HepG2 (cell line): ENCODE data around the gene ALK. TPM values are rescaled to one million over a fixed set of nuclear protein-coding genes. Genes with fewer than 3 reads are reported as not detected.

Experiments
- ATAC-seq: fragments of 200-7000 bp; cut with Tn5 transposase; 3 replicates; pipeline ENCODE4 v1.9.1; 2020; ENCODE audit warnings: mild to moderate bottlenecking, moderate library complexity
- BruUV-seq: library from RNA; stranded (reverse); fragments of 400-500 nt; replicated peaks from 2 replicates; lab custom pipeline; 2021; lab: Mats Ljungman, UMichigan
- CTCF ChIA-PET: fragments of 300-600 bp; formaldehyde crosslinking; extraction: SDS; loops from one replicate; lab custom pipeline; 2021; ENCODE audit warnings: low total read pairs, inconsistent platforms, low intra/inter-chr PET ratio; lab: Yijun Ruan, JAX
- POLR2A ChIA-PET: fragments of 350-600 bp; sonication (Branson Sonifier 250); formaldehyde crosslinking; loops from one replicate; lab custom pipeline; 2020; ENCODE audit warnings: antibody characterized with exemption, inconsistent platforms; lab: Yijun Ruan, JAX
- DNase-seq: peaks from one replicate; pipeline ENCODE4 v3.0.0-alpha.2; 2015; ENCODE audit warnings: low spot score
- FAIRE-seq: peaks from 3 replicates; lab custom pipeline; 2011; peaks lifted over from hg19 to GRCh38; lab: Jason Lieb, UNC
- H2AFZ ChIP-seq: one replicate; pipeline ENCODE4 v1.6.1; 2011; ENCODE audit warnings: low read length, inconsistent platforms
- H3K27ac ChIP-seq: fragments of 300-600 bp; 3 replicates; pipeline ENCODE4 v1.8.0; 2011; ENCODE audit warnings: mixed run types, mild to moderate bottlenecking, mixed read lengths, low read length, inconsistent platforms; ENCODE audit not compliant: insufficient read depth; ENCODE audit errors: extremely low read length
- H3K27me3 ChIP-seq, 2 experiments: fragments of 200-600 bp in 1 of 2; 2 replicates in 1 of 2; 3 replicates in 1 of 2; pipeline versions ENCODE4 v1.6.0 to v1.8.0; 2011; ENCODE audit warnings: low read length in 2 of 2, mild to moderate bottlenecking in 2 of 2, moderate library complexity in 2 of 2, inconsistent platforms in 1 of 2; ENCODE audit not compliant: insufficient read depth in 2 of 2, control insufficient read depth in 1 of 2
- H3K36me3 ChIP-seq, 2 experiments: fragments of 200-600 bp in 1 of 2; replicated peaks in 1 of 2; 2 replicates in 1 of 2; 3 replicates in 1 of 2; pipeline versions ENCODE4 v1.5.1 to v1.8.0; 2011; ENCODE audit warnings: low read length in 2 of 2, inconsistent platforms in 1 of 2; ENCODE audit not compliant: insufficient read depth in 2 of 2, control insufficient read depth in 1 of 2
- H3K4me1 ChIP-seq: 2 replicates; pipeline ENCODE4 v1.5.1; 2012; ENCODE audit warnings: low read length, inconsistent platforms; ENCODE audit not compliant: insufficient read depth
- H3K4me2 ChIP-seq: 2 replicates; pipeline ENCODE4 v1.6.0; 2011; ENCODE audit warnings: low read depth, low read length, inconsistent platforms
- H3K4me3 ChIP-seq, 3 experiments: fragments of 200-600 bp in 1 of 3; sonication (generic), shearing (Covaris generic) in 1 of 3; replicated peaks in 1 of 3; 2 replicates each; pipeline ENCODE4 v1.5.1; 2011 to 2016; ENCODE audit warnings: low read length in 3 of 3, inconsistent platforms in 2 of 3, low read depth in 2 of 3, mild to moderate bottlenecking in 2 of 3, control low read depth in 1 of 3, mixed read lengths in 1 of 3; ENCODE audit not compliant: insufficient read depth in 1 of 3
- H3K79me2 ChIP-seq: one replicate; pipeline ENCODE4 v1.6.1; 2011; ENCODE audit warnings: low read length, inconsistent platforms; ENCODE audit not compliant: insufficient read depth
- H3K9ac ChIP-seq: 2 replicates; pipeline ENCODE4 v1.6.0; 2011; ENCODE audit warnings: mild to moderate bottlenecking, low read depth, low read length, inconsistent platforms; ENCODE audit not compliant: insufficient read depth
- H3K9me3 ChIP-seq: 2 replicates; pipeline ENCODE4 v1.5.1; 2012; ENCODE audit warnings: mild to moderate bottlenecking, low read length
- H4K20me1 ChIP-seq: 2 replicates; pipeline ENCODE4 v1.6.0; 2011; ENCODE audit warnings: inconsistent platforms, mild to moderate bottlenecking, low read length, moderate library complexity; ENCODE audit not compliant: insufficient read depth
- MED1 ChIP-seq: sonication (generic); formaldehyde crosslinking; IDR thresholded peaks from 2 replicates; pipeline ENCODE4 v1.4.0; 2020; ENCODE audit warnings: missing genetic modification reagents
- ZKSCAN5 ChIP-seq: sonication (generic); formaldehyde crosslinking; IDR thresholded peaks from 2 replicates; pipeline ENCODE4 v1.5.1; 2020; ENCODE audit warnings: mild to moderate bottlenecking, missing genetic modification reagents
- ZNF75D ChIP-seq: sonication (generic); formaldehyde crosslinking; IDR thresholded peaks from 2 replicates; pipeline ENCODE4 v1.8.1; 2023; ENCODE audit warnings: missing genetic modification reagents, mild to moderate bottlenecking, borderline replicate concordance
- ZNF776 ChIP-seq: sonication (generic); formaldehyde crosslinking; IDR thresholded peaks from 2 replicates; pipeline ENCODE4 v1.4.0; 2020; ENCODE audit warnings: mild to moderate bottlenecking, missing genetic modification reagents
- WGBS: methylation state at CpG from one replicate; pipeline ENCODE4 v1.1.6; 2017; ENCODE audit warnings: low lambda C conversion rate; 5-methylcytosine and 5-hydroxymethylcytosine counted together
- in situ Hi-C: cut with HindIII; loops from 2 replicates; pipeline ENCODE4 v1.10.0; 2017; ENCODE audit warnings: low pct_unique_long_range_greater_than_20kb; ENCODE audit not compliant: extremely low pct_ligation_motif_present
- intact Hi-C: fragments of 100-400 bp; cut with micrococcal nuclease; formaldehyde crosslinking; loops from one replicate; pipeline ENCODE4 v1.10.0; 2022; ENCODE audit not compliant: unreplicated experiment
- polyA plus RNA-seq, 8 experiments: library from polyadenylated mRNA; depleted of rRNA in 3 of 8; stranded (reverse) in 7 of 8; unstranded in 1 of 8; fragments of >200 nt; fragmentation: Illumina TruSeq in 4 of 8; extraction: Trizol in 4 of 8; gene quantifications; 2 replicates each; pipeline versions ENCODE4 v1.2.1 to v1.2.3, GENCODE V29; 2011 to 2016; ENCODE audit warnings: low read depth in 4 of 8, missing spikeins in 1 of 8, mixed read lengths in 1 of 8; ENCODE audit not compliant: insufficient read depth in 1 of 8
- total RNA-seq, 5 experiments: library from RNA; depleted of rRNA; stranded (reverse); fragments of >200 nt; fragmentation: Illumina TruSeq; extraction: Trizol; gene quantifications; 2 replicates each; pipeline ENCODE4 v1.2.3, GENCODE V29; 2016; ENCODE audit warnings: low read depth in 1 of 5
- TF ChIP-seq, protein P1 (sequence below): sonication (generic); formaldehyde crosslinking; IDR thresholded peaks from 2 replicates; pipeline ENCODE4 v1.4.0; 2020; ENCODE audit warnings: mild to moderate bottlenecking, missing genetic modification reagents
- TF ChIP-seq, protein P2 (sequence below): sonication (generic); formaldehyde crosslinking; IDR thresholded peaks from 2 replicates; pipeline ENCODE4 v1.4.0; 2020; ENCODE audit warnings: missing genetic modification reagents
- TF ChIP-seq, protein P3 (sequence below): IDR thresholded peaks from 2 replicates; pipeline ENCODE4 v1.6.1; 2016; ENCODE audit warnings: missing compliant biosample characterization, missing genetic modification reagents, borderline replicate concordance
- TF ChIP-seq, protein P4 (sequence below): IDR thresholded peaks from 2 replicates; pipeline ENCODE4 v1.6.1; 2012; ENCODE audit warnings: low read length, improper control_type of control experiment
- TF ChIP-seq, protein P5 (sequence below): IDR thresholded peaks from 2 replicates; pipeline ENCODE4 v1.6.1; 2016; ENCODE audit warnings: low read depth

Gene ALK
- total and polyA plus RNA-seq, 2 of the 13 experiments (the other 11 are each of a cell fraction or from before 2014, with no cell fraction given): not detected

DNA sequence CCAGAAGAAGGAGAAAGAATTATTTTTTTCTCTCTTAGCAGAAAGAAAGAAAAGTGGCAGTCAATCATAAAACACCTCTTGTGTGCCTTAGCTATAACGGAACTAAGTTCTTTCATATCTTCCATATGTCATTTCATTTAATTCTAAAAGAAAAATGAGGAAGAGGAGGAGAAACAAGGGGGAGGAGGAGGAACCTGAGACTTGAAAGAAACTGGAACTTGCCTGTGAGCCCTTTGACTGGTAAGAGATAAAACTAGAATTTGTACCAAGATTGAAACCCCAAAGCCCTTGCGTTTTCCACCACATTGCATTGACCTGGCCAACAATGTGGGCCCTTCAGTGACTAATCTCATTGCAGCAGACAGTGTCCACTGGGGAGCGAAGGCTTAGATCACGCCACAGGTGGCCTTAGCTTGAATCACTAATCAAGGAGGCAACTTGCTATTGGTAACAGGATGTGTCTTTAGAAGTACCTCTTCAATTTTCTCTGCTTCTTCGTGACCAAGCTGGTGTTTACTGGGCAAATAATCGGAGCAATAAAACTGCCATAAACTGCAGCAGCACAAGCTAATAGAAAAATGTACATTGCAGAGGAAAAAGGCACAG lies 498.2 kb downstream of the ALK start:
- Histone ChIP-seq H3K9me3 (no peaks in the 10 kb centered on the region), H3K4me3 (no peak overlapping the region), H3K27ac (no peak overlapping the region), H4K20me1 (no peaks in the 10 kb centered on the region), H3K36me3 (no peaks in the 10 kb centered on the region), H3K4me1 (no peaks in the 10 kb centered on the region), H3K79me2 (no peaks in the 10 kb centered on the region), H3K4me2 (no peak overlapping the region), H3K9ac (no peak overlapping the region), H3K27me3 (peaks cover 3 to 27% of the 10 kb centered on the region in 2 experiments; a peak in 3 of 5 replicates), H2AFZ (no peak overlapping the region)
- no TSS peak for BruUV-seq
- ChIA-PET CTCF (no interaction called here), POLR2A (no interaction called here)
- intact Hi-C loops (no loop called here), in situ Hi-C loops (no loop called here)
- FAIRE-seq (no peak), DNase-seq (no peak), ATAC-seq (no peak)
- WGBS: 5% methylated on average over 6 of the region's 6 CpGs
- TF ChIP-seq ZKSCAN5 (CRISPR knock-in tag) (no peak), MED1 (CRISPR knock-in tag) (no peak), ZNF75D (CRISPR knock-in tag) (no peak), ZNF776 (CRISPR knock-in tag) (no peak)
- TF ChIP-seq, protein P1, sequence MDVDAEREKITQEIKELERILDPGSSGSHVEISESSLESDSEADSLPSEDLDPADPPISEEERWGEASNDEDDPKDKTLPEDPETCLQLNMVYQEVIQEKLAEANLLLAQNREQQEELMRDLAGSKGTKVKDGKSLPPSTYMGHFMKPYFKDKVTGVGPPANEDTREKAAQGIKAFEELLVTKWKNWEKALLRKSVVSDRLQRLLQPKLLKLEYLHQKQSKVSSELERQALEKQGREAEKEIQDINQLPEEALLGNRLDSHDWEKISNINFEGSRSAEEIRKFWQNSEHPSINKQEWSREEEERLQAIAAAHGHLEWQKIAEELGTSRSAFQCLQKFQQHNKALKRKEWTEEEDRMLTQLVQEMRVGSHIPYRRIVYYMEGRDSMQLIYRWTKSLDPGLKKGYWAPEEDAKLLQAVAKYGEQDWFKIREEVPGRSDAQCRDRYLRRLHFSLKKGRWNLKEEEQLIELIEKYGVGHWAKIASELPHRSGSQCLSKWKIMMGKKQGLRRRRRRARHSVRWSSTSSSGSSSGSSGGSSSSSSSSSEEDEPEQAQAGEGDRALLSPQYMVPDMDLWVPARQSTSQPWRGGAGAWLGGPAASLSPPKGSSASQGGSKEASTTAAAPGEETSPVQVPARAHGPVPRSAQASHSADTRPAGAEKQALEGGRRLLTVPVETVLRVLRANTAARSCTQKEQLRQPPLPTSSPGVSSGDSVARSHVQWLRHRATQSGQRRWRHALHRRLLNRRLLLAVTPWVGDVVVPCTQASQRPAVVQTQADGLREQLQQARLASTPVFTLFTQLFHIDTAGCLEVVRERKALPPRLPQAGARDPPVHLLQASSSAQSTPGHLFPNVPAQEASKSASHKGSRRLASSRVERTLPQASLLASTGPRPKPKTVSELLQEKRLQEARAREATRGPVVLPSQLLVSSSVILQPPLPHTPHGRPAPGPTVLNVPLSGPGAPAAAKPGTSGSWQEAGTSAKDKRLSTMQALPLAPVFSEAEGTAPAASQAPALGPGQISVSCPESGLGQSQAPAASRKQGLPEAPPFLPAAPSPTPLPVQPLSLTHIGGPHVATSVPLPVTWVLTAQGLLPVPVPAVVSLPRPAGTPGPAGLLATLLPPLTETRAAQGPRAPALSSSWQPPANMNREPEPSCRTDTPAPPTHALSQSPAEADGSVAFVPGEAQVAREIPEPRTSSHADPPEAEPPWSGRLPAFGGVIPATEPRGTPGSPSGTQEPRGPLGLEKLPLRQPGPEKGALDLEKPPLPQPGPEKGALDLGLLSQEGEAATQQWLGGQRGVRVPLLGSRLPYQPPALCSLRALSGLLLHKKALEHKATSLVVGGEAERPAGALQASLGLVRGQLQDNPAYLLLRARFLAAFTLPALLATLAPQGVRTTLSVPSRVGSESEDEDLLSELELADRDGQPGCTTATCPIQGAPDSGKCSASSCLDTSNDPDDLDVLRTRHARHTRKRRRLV: no peak
- TF ChIP-seq, protein P2, sequence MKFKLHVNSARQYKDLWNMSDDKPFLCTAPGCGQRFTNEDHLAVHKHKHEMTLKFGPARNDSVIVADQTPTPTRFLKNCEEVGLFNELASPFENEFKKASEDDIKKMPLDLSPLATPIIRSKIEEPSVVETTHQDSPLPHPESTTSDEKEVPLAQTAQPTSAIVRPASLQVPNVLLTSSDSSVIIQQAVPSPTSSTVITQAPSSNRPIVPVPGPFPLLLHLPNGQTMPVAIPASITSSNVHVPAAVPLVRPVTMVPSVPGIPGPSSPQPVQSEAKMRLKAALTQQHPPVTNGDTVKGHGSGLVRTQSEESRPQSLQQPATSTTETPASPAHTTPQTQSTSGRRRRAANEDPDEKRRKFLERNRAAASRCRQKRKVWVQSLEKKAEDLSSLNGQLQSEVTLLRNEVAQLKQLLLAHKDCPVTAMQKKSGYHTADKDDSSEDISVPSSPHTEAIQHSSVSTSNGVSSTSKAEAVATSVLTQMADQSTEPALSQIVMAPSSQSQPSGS (CRISPR knock-in tag): no peak
- TF ChIP-seq, protein P3, sequence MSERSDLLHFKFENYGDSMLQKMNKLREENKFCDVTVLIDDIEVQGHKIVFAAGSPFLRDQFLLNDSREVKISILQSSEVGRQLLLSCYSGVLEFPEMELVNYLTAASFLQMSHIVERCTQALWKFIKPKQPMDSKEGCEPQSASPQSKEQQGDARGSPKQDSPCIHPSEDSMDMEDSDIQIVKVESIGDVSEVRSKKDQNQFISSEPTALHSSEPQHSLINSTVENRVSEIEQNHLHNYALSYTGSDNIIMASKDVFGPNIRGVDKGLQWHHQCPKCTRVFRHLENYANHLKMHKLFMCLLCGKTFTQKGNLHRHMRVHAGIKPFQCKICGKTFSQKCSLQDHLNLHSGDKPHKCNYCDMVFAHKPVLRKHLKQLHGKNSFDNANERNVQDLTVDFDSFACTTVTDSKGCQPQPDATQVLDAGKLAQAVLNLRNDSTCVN: no peak
- TF ChIP-seq, protein P4, sequence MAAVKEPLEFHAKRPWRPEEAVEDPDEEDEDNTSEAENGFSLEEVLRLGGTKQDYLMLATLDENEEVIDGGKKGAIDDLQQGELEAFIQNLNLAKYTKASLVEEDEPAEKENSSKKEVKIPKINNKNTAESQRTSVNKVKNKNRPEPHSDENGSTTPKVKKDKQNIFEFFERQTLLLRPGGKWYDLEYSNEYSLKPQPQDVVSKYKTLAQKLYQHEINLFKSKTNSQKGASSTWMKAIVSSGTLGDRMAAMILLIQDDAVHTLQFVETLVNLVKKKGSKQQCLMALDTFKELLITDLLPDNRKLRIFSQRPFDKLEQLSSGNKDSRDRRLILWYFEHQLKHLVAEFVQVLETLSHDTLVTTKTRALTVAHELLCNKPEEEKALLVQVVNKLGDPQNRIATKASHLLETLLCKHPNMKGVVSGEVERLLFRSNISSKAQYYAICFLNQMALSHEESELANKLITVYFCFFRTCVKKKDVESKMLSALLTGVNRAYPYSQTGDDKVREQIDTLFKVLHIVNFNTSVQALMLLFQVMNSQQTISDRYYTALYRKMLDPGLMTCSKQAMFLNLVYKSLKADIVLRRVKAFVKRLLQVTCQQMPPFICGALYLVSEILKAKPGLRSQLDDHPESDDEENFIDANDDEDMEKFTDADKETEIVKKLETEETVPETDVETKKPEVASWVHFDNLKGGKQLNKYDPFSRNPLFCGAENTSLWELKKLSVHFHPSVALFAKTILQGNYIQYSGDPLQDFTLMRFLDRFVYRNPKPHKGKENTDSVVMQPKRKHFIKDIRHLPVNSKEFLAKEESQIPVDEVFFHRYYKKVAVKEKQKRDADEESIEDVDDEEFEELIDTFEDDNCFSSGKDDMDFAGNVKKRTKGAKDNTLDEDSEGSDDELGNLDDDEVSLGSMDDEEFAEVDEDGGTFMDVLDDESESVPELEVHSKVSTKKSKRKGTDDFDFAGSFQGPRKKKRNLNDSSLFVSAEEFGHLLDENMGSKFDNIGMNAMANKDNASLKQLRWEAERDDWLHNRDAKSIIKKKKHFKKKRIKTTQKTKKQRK: no peak
- TF ChIP-seq, protein P5, sequence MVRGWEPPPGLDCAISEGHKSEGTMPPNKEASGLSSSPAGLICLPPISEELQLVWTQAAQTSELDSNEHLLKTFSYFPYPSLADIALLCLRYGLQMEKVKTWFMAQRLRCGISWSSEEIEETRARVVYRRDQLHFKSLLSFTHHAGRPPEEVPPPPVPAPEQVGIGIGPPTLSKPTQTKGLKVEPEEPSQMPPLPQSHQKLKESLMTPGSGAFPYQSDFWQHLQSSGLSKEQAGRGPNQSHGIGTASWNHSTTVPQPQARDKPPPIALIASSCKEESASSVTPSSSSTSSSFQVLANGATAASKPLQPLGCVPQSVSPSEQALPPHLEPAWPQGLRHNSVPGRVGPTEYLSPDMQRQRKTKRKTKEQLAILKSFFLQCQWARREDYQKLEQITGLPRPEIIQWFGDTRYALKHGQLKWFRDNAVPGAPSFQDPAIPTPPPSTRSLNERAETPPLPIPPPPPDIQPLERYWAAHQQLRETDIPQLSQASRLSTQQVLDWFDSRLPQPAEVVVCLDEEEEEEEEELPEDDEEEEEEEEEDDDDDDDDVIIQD: no peak
